K562 (cell line): ENCODE measurements around the gene PODXL2. TPM values are rescaled to one million over a fixed set of nuclear protein-coding genes. Genes with fewer than 3 reads are reported as not detected.

Experiments
- ATAC-seq: fragments of 200-7000 bp; cut with Tn5 transposase; 3 replicates; pipeline ENCODE4 v1.9.1; 2020; ENCODE audit warnings: moderate library complexity
- BruUV-seq: library from RNA; stranded (reverse); fragments of 400-500 nt; replicated peaks from 2 replicates; lab custom pipeline; 2021; lab: Mats Ljungman, UMichigan
- CTCF ChIA-PET: fragments of 300-600 bp; formaldehyde crosslinking; extraction: SDS; loops from one replicate; lab custom pipeline; 2021; ENCODE audit warnings: low intra/inter-chr PET ratio; lab: Yijun Ruan, JAX
- POLR2A ChIA-PET: fragments of 300-600, 350-650 bp; sonication (Branson Sonifier 250); formaldehyde crosslinking; extraction: SDS; loops from one replicate; lab custom pipeline; 2021; ENCODE audit warnings: antibody characterized with exemption, inconsistent platforms; lab: Yijun Ruan, JAX
- DNase-seq, 4 experiments: peaks; one replicate each; pipeline versions ENCODE4 v3.0.0 to v3.0.0-alpha.2; 2011 to 2018; ENCODE audit warnings: low spot score in 3 of 4, mixed read lengths in 3 of 4; ENCODE audit errors: extremely low read depth in 1 of 4
- FAIRE-seq: peaks from 2 replicates; lab custom pipeline; 2011; peaks lifted over from hg19 to GRCh38; lab: Jason Lieb, UNC
- H2AFZ ChIP-seq: 2 replicates; pipeline ENCODE4 v1.6.0; 2011; ENCODE audit warnings: low read depth, low read length, control low read depth, inconsistent platforms
- H3K27ac ChIP-seq: fragments of 200-600 bp; 3 replicates; pipeline ENCODE4 v1.8.0; 2011; ENCODE audit warnings: low read depth, mild to moderate bottlenecking, control low read depth, inconsistent platforms, low read length, moderate library complexity, mixed read lengths; ENCODE audit errors: extremely low read depth
- H3K27me3 ChIP-seq, 2 experiments: fragments of 300-600 bp in 1 of 2; 2 replicates in 1 of 2; 3 replicates in 1 of 2; pipeline versions ENCODE4 v1.6.0 to v1.8.0; 2011; ENCODE audit warnings: inconsistent platforms in 2 of 2, low read length in 2 of 2, mild to moderate bottlenecking in 1 of 2, mixed read lengths in 1 of 2, moderate library complexity in 1 of 2; ENCODE audit not compliant: control insufficient read depth in 2 of 2, insufficient read depth in 2 of 2
- H3K36me3 ChIP-seq: fragments of 300-600 bp; 3 replicates; pipeline ENCODE4 v1.8.0; 2011; ENCODE audit warnings: mild to moderate bottlenecking, low read length, inconsistent platforms; ENCODE audit not compliant: control insufficient read depth, insufficient read depth
- H3K4me1 ChIP-seq, 2 experiments: fragments of 200-600 bp in 1 of 2; replicated peaks in 1 of 2; 2 replicates in 1 of 2; 3 replicates in 1 of 2; pipeline versions ENCODE4 v1.5.1 to v1.8.0; 2011; ENCODE audit warnings: inconsistent platforms in 2 of 2, low read length in 2 of 2, mild to moderate bottlenecking in 1 of 2, mixed read lengths in 1 of 2, moderate library complexity in 1 of 2; ENCODE audit not compliant: control insufficient read depth in 2 of 2, insufficient read depth in 2 of 2
- H3K4me2 ChIP-seq: 2 replicates; pipeline ENCODE4 v1.6.1; 2011; ENCODE audit warnings: low read length, control low read depth, inconsistent platforms, mixed read lengths; ENCODE audit not compliant: insufficient read depth
- H3K4me3 ChIP-seq: fragments of 200-600 bp; sonication (generic), shearing (Covaris generic); 2 replicates; pipeline ENCODE4 v1.5.1; 2016; ENCODE audit warnings: control low read depth, inconsistent platforms
- H3K79me2 ChIP-seq: fragments of 200-600 bp; 3 replicates; pipeline ENCODE4 v1.8.0; 2011; ENCODE audit warnings: low read length, inconsistent platforms; ENCODE audit not compliant: control insufficient read depth, insufficient read depth
- H3K9ac ChIP-seq, 2 experiments: 2 replicates each; pipeline versions ENCODE4 v1.6.0 to v1.6.1; 2011; ENCODE audit warnings: low read depth in 2 of 2, low read length in 2 of 2, control low read depth in 1 of 2, inconsistent platforms in 1 of 2, mild to moderate bottlenecking in 1 of 2, mixed read lengths in 1 of 2; ENCODE audit not compliant: insufficient read depth in 1 of 2
- H3K9me1 ChIP-seq: one replicate; pipeline ENCODE4 v1.6.0; 2011; ENCODE audit warnings: inconsistent platforms, mild to moderate bottlenecking, low read length, moderate library complexity; ENCODE audit not compliant: control insufficient read depth, insufficient read depth
- H3K9me3 ChIP-seq: replicated peaks from 2 replicates; pipeline ENCODE4 v1.5.1; 2011; ENCODE audit warnings: low read depth, low read length, inconsistent platforms; ENCODE audit not compliant: control insufficient read depth, insufficient read depth
- H4K20me1 ChIP-seq: replicated peaks from 2 replicates; pipeline ENCODE4 v1.6.1; 2011; ENCODE audit warnings: low read length, inconsistent platforms, mixed read lengths; ENCODE audit not compliant: control insufficient read depth, insufficient read depth
- GABPB1 ChIP-seq: sonication (generic); formaldehyde crosslinking; IDR thresholded peaks from 2 replicates; pipeline ENCODE4 v1.8.0; 2022; ENCODE audit warnings: mild to moderate bottlenecking, missing genetic modification reagents
- HDAC1 ChIP-seq, 2 experiments: fragments of 450-650 bp; IDR thresholded peaks; 2 replicates each; pipeline ENCODE4 v1.6.1; 2016 to 2017; ENCODE audit warnings: inconsistent platforms in 1 of 2, mild to moderate bottlenecking in 1 of 2, moderate library complexity in 1 of 2
- ID3 ChIP-seq, 2 experiments: fragments of 250-450 bp in 1 of 2; fragments of 450-650 bp in 1 of 2; sonication (Bioruptor Pico) in 1 of 2; IDR thresholded peaks; 2 replicates each; pipeline versions ENCODE4 v1.6.1 to v1.8.0; 2016 to 2021; ENCODE audit warnings: mild to moderate bottlenecking in 2 of 2, moderate library complexity in 2 of 2, missing compliant biosample characterization in 1 of 2, missing genetic modification characterization in 1 of 2
- PKNOX1 ChIP-seq: fragments of 450-650 bp; IDR thresholded peaks from 2 replicates; pipeline ENCODE4 v1.6.1; 2016
- PRMT5 ChIP-seq: sonication (generic); formaldehyde crosslinking; IDR thresholded peaks from 2 replicates; pipeline ENCODE4 v1.5.0; 2020; ENCODE audit warnings: missing genetic modification reagents
- SLC30A9 ChIP-seq: fragments of 250-450 bp; sonication (Bioruptor Pico); IDR thresholded peaks from 2 replicates; pipeline ENCODE4 v1.8.0; 2022; ENCODE audit warnings: mild to moderate bottlenecking, moderate library complexity
- TFE3 ChIP-seq: fragments of 450-650 bp; formaldehyde crosslinking; IDR thresholded peaks from 2 replicates; pipeline ENCODE4 v1.4.0; 2020; ENCODE audit warnings: mild to moderate bottlenecking, mixed read lengths
- ZKSCAN1 ChIP-seq: fragments of 150-350 bp; IDR thresholded peaks from 2 replicates; pipeline ENCODE4 v1.6.1; 2016; ENCODE audit warnings: low read depth, low read length
- ZNF124 ChIP-seq: sonication (generic); formaldehyde crosslinking; IDR thresholded peaks from 2 replicates; pipeline ENCODE4 v1.8.1; 2022; ENCODE audit warnings: missing genetic modification reagents
- ZNF280B ChIP-seq: fragments of 250-450 bp; sonication (Bioruptor Pico); IDR thresholded peaks from 2 replicates; pipeline ENCODE4 v1.5.1; 2021; ENCODE audit warnings: mild to moderate bottlenecking
- WGBS: fragments of 100-300 bp; shearing (Covaris generic); methylation state at CpG from one replicate; pipeline ENCODE4 v1.1.6; 2016; ENCODE audit warnings: low coverage, mixed read lengths; ENCODE audit not compliant: insufficient coverage; ENCODE audit errors: missing lambda C conversion rate; 5-methylcytosine and 5-hydroxymethylcytosine counted together
- in situ Hi-C: fragments of 300-500 bp; cut with MboI; formaldehyde crosslinking; loops from 4 replicates; pipeline ENCODE4 v1.15.0; 2018; ENCODE audit warnings: inconsistent platforms, mixed read lengths
- intact Hi-C: fragments of 100-400 bp; cut with micrococcal nuclease; formaldehyde crosslinking; loops from 2 replicates; pipeline ENCODE4 v1.14.2; 2022
- polyA plus RNA-seq, 8 experiments: library from polyadenylated mRNA; depleted of rRNA in 4 of 8; stranded (reverse) in 5 of 8; unstranded in 3 of 8; fragments of >200 nt; fragmentation: Nextera tagmentation in 2 of 8; fragmentation: Illumina TruSeq in 1 of 8; extraction: Ambion mirVana in 2 of 8; extraction: Trizol in 1 of 8; gene quantifications; 2 replicates each; pipeline versions ENCODE4 v1.2.1 to v1.2.3, GENCODE V29; 2011 to 2014; ENCODE audit warnings: inconsistent platforms in 1 of 8, missing spikeins in 1 of 8
- total RNA-seq, 7 experiments: library from RNA; depleted of rRNA in 6 of 7; stranded (reverse); fragments of >200 nt in 6 of 7; fragmentation: Illumina TruSeq in 2 of 7; extraction: Trizol in 2 of 7; gene quantifications; 2 replicates each; pipeline versions ENCODE4 v1.2.1 to v1.2.3, GENCODE V29; 2011 to 2021; ENCODE audit warnings: low replicate concordance in 1 of 7

PODXL2 gene
- total and polyA plus RNA-seq, 9 of the 15 experiments (the other 6 are each of a cell fraction or from before 2014, with no cell fraction given) = 0.03 to 52.5 (median 21.9) TPM

- Histone ChIP-seq H3K27ac (no peak overlapping the region), H3K36me3 (no peaks in the 10 kb centered on the region), H3K4me2 (no peak overlapping the region), H2AFZ (no peak overlapping the region), H3K9me3 (no peaks in the 10 kb centered on the region), H3K4me3 (no peak overlapping the region), H3K9ac (no peak overlapping the region), H3K27me3 (peaks cover 20 to 85% of the 10 kb centered on the region in 2 experiments; a peak in 4 of 5 replicates), H3K4me1 (no peaks in the 10 kb centered on the region; a peak in 1 of 5 replicates), H4K20me1 (no peaks in the 10 kb centered on the region), H3K79me2 (no peaks in the 10 kb centered on the region), H3K9me1 (no peaks in the 10 kb centered on the region)
- 0% methylated on average over 4 of the region's 8 CpGs for WGBS
- intact Hi-C loops (no loop called here), in situ Hi-C loops (no loop called here)
- ChIA-PET POLR2A (interaction anchor here (0.6 to 0.9 kb wide), 2 partner anchors 9 to 333 kb away, joined by 4 read pairs; no protein-coding TSS in a partner anchor), CTCF (no interaction called here)
- BruUV-seq = no TSS peak
- FAIRE-seq (no peak), ATAC-seq (no peak), DNase-seq (no peak)
- TF ChIP-seq ZKSCAN1 (no peak), SLC30A9 (CRISPR knock-in tag) (no peak), PRMT5 (CRISPR knock-in tag) (no peak), GABPB1 (no peak), ZNF124 (CRISPR knock-in tag) (no peak)
Measured at GRCh38 chr3:127715532-127715931, 86.5 kb downstream of the PODXL2 start.

- Histone ChIP-seq H3K4me1 (no peaks in the 10 kb centered on the region; a peak in 1 of 5 replicates), H3K9me1 (no peaks in the 10 kb centered on the region), H3K27ac (no peak overlapping the region), H2AFZ (no peak overlapping the region), H4K20me1 (no peaks in the 10 kb centered on the region), H3K9ac (no peak overlapping the region), H3K36me3 (no peaks in the 10 kb centered on the region), H3K4me2 (no peak overlapping the region), H3K4me3 (no peak overlapping the region), H3K27me3 (peaks cover 23 to 83% of the 10 kb centered on the region in 2 experiments; a peak in 4 of 5 replicates), H3K9me3 (no peaks in the 10 kb centered on the region), H3K79me2 (no peaks in the 10 kb centered on the region)
- in situ Hi-C loops = no loop called here
- 2% methylated on average over 6 of the region's 6 CpGs for WGBS
- DNase-seq = no peak
- ATAC-seq = no peak
- BruUV-seq = no TSS peak
- ChIA-PET POLR2A (no interaction called here), CTCF (no interaction called here)
- intact Hi-C loops = no loop called here
- FAIRE-seq = no peak
- TF ChIP-seq ZNF280B (CRISPR knock-in tag) (no peak), PKNOX1 (peak; percentile 17; the same call in 1 of the 2 replicates), HDAC1 (IDR thresholded peaks at IDR 0.05) (no peak), TFE3 (peak; percentile 55), ID3 (CRISPR knock-in tag; IDR thresholded peaks at IDR 0.05) (no peak), ID3 (tag; IDR thresholded peaks at IDR 0.05) (no peak)
Measured at GRCh38 chr3:127716384-127716783, 87.4 kb downstream of the PODXL2 start.
